GM21423 (cell line): ENCODE results near the gene TRAP1.
A peak's percentile ranks its signal among the peaks of the same experiment; 100 is the strongest.
"Not testable (repeated sequence)": the region's sequence is repeated elsewhere in the genome, so short reads cannot be mapped to it uniquely, and the experiment has no call there.

Experiments used
- ATAC-seq: cut with Tn5 transposase; IDR thresholded peaks from one replicate; pipeline ENCODE4 v1.9.1; 2021; ENCODE audit warnings: mild to moderate bottlenecking, moderate library complexity; ENCODE audit not compliant: unreplicated experiment

The TRAP1 gene

DNA sequence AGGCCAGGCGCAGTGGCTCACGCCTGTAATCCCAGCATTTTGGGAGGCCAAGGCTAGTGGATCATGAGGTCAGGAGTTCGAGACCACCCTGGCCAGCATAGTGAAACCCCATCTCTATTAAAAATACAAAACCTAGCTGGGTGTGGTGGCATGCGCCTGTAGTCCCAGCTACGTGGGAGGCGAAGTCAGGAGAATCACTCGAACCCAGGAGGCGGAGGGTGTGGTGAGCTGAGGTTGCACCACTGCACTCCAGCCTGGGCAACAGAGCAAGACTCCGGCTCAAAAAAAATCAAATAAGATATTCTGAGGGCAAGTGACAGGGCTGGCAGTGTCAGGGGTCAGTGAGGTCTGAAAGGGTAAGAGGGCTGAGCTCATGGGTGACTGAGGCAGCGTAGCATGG is 2.9 kb downstream of the TRAP1 start:
- not testable (repeated sequence) for ATAC-seq

- ATAC-seq: no peak
Observed at GRCh38 chr16:3713587-3714242, 3.6 kb downstream of the TRAP1 start.

- ATAC-seq: no peak
Observed at GRCh38 chr16:3712861-3713372, 4.4 kb downstream of the TRAP1 start.

DNA sequence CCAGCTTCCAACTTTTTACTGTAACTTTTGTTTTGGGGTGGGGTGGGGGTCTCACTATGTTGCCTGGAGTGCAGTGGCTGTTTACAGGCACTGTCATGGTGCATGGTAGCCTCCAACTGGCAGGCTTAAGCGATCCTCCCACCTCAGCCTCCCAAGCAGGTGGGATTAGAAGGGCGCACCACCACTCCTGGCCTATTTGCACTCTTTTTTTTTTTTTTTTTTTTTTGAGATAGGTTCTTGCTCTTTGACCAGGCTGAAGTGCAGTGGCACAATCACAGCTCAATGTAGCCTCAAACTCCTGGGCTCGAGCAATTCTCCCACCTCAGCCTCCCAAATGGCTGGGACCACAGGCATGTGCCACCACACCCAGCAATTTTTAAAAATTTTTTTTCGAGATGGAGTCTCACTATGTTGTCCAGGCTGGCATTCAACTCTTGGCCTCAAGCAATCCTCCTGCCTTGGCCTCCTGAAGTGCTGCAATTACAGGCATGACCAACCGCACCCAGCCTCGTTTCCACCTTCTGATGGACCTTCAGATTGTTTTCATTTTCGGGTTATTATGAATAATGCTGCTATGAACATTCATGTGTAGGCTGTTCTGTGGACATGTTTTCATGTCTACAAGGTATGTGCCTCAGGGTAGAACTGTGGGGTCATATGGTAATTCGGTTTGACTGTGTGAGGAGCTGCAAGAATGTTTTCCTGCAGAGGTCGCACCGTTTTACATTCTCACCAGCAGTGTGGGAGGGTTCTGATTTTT is 10.9 kb downstream of the TRAP1 start:
- no peak for ATAC-seq

DNA sequence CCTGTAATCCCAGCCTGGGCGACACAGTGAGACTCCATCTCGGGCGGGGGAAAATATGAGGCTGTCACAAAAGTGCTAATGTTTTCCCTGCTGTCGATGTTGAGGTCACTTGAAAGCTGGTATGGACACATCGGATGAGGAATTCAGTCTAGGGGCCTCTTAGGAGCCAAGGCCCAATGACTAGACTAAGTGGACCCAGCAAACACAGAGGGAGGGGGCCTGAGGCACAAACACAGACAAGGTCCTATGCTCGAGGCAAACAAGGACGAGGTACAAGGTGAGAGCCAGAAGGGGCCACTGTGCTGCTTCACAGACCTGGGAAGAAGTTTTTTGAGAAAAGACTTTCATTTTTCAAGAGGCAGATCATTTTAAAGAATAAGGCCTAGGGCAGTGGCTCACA is 15.2 kb downstream of the TRAP1 start:
- no peak for ATAC-seq

GRCh38 chr16:3701531-3701930 is 15.8 kb downstream of the TRAP1 start:
- ATAC-seq: no peak

GRCh38 chr16:3698941-3699340 is 18.4 kb downstream of the TRAP1 start:
- no peak for ATAC-seq

DNA sequence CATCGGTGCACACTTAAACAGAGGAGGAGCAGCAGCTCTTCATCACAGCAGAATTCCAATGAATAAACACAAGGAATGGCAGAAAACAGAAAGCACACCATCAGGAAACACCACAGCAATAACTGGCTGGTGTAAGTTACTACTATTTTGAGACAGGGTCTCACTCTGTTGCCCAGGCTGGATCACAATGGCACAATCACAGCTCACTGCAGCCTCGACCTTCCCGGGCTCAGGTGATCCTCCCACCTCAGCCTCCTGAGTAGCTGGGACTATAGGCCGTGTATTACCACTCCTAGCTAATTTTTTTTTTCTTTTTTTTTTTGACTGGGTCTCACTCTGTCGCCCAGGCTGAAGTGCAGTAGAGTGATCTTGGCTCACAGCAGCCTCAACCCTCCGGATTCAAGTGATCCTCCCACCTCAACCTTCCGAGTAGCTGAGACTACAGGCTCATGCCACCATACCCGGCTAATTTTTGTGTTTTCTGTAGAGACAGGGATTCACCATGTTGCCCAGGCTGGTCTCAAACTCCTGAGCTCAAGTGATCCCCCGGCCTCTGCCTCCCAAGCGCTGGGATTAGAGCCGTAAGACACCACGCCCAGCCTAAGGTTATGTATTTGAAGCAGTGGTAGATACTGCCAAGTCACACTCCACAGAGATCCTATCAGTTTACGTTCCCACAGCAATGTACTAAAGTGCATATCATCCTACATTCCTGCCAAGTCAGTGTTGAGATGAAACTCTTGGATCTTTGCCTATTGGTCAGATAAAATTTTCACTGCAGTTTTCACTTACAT is 20.7 kb downstream of the TRAP1 start:
- ATAC-seq: no peak

DNA sequence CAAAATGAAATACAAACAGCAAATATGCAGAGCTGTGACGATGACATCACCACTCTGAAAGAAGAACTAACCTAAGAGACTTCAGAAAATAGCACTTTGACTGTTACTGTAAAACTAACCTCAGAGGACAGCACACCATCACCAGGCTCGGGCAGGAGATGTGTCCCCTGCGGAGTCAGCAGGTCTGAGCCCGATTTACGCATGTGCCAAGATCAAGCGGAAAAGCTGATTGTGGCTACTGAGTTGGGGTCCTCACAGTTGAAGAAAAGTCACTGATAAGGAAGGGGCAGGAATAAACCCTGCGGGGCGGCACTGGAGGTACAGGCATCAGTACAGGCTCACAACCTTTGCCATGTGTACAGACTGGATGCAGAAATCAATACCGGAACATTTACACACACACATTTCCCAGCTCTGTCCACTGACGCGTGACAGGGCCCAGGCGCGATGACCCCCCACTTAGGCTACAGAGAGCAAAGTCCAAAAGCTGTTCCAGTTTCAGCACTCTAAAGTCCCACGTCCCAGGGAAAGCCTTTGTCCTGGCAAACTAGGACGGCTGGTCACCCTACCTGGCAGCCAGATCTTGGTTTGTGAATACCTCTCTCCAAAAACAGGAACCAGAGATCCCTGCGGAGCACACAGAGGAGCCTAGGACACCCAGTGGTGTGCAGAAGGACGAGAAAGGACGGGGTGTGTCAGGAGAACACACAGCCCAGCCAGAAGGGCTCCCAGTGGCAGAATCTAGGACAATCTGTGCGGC is 21.5 kb downstream of the TRAP1 start:
- ATAC-seq: no peak

DNA sequence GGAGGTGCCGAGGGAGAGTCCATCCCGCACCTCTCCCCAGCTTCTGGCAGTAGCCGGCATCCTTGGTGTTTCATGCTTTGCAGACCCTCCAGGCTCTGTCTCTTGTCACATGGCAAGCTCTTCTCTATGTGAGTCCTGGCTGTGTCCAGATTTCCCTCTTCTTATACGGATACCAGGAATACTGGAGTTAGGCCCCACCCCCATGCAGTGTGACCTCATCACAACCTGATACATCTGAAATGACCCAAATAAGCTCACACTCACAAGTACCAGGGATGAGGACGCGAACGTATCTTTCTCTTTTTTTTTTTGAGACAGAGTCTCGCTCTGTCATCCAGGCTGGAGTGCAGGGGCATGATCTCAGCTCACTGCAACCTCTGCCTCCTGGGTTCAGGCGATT is 23.3 kb downstream of the TRAP1 start:
- ATAC-seq: no peak

GRCh38 chr16:3691761-3692160 is 25.6 kb downstream of the TRAP1 start:
- ATAC-seq: no peak

DNA sequence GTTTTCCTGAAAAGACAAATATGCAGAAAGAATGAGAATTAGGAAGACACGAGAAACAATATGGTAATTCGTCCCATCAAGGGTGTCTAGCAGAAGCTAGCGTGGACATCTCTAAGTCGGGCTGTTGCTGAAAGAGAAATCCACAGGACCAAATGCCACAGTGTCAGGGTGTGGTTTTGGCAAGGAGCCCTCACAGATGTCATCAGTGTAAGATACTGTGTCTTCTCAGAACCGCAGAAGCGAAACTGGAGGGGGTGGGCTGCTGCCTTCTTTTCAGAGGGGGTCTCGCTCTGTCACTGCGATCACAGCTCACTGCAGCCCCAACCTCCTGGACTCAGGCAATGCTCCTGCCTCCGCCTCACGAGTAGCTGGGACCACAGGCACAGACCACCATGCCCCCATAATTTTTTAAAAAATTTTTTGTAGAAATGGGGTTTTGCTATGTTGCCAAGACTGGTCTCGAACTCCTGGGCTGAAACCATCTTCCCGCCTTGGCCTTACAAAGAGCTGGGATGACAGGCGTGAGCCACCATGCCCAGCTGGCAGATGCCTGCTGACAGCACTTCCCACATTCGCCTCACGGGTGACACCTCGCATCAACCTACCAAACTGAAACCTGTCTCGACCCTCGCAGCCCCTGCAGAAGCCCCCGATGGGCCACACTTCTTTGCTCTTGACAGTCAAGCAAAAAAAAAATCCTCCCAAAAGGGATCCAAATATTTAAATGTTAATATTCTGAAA is 26.2 kb downstream of the TRAP1 start:
- ATAC-seq: no peak

DNA sequence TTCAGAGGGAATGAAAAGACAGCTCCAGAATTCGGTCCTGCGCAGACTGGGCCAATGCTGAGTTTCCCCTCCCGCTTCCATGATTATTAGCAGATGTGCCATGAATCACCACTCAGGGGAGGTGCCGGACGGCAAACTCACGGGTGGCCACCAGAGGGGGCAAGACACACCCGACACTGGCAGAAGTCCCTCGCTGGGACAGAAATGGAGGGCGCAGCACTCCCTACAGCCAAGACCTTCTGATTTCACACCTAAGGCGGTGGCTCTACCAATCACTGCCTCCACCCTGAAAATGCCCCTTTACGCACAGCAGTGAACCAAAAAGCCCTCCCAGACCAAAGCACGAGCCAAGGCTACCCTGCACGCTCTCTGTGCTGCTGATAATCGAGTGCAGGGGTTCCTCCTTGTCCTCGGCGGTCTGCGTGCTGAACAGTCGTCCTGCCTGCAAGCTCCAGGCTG is 26.8 kb downstream of the TRAP1 start:
- ATAC-seq: peak; percentile 78

GRCh38 chr16:3689731-3690130 is 27.6 kb downstream of the TRAP1 start:
- no peak for ATAC-seq

DNA sequence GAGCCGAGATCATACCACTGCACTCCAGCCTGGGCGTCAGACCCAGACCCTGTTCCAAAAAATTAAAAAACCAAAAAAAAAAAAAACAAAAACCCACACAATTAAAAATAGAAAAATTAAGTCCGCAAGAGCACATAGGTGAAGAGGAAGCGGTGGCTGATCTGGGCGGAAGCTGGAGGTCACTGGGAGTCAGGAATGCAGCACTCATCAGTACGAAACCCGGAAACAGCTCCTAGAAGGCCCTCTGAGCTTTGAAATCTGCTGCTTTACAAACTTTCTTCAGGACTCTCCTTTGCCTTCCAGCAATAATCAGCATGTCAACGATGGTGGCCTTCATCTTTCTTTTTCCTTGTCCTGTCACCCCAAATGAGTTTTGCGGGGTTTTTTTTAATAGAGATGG is 29.5 kb downstream of the TRAP1 start:
- no peak for ATAC-seq

DNA sequence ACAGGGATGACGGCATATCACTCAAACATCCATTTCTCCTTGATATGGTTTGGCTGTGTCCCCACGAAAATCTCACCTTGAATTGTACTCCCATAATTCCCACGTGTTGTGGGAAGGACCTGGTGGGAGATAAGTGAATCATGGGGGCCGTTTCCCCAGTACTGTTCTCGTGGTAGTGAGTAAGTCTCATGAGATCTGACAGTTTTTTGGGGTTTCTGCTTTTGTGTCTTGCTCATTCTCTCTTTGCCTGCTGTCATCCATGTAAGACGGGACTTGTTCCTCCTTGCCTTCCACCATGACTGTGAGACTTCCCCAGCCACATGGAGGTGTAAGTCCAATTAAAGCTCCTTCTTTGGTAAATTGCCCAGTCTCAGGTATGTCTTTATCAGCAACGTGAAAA is 30.3 kb downstream of the TRAP1 start:
- ATAC-seq: no peak

GRCh38 chr16:3681206-3681605 is 36.1 kb downstream of the TRAP1 start:
- ATAC-seq: no peak

- ATAC-seq: no peak
Observed at GRCh38 chr16:3677994-3678393, 39.3 kb downstream of the TRAP1 start.

DNA sequence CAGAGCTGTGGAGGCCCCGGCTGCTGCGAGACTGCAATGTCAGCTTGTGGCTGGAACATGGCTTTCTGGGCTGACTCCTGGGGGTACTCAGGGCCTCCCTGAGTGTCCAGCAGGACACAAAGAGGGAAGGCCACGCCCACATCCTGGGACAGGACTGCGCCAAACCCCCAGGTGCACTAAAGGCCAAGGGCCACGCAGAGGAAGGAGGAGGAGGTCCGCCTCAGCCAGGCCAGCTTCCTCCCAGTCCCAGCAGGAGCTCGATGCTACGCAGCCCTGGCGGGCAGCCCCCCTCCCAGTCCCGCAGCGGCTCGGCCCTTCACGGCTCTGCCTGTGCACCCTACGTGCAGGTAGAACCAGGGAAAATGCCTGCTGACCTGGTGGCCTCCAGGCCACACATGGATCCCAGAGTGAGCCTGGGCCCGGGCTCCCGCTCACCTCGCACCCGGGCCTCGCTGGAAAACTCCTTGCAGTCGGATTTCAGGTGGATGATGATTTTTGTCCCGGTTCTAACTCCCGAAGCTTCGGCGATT is 41.7 kb downstream of the TRAP1 start:
- ATAC-seq: no peak
